GDM1 (cell line): ENCODE data around the gene NGLY1.
A peak's percentile ranks its signal among the peaks of the same experiment; 100 is the strongest.

Experiments
- DNase-seq: peaks from one replicate; lab custom pipeline; 2025; lab: John Stamatoyannopoulos, UW

NGLY1 gene

GRCh38 chr3:25782938-25783660 lies at the start of gene NGLY1:
TSS of gene NGLY1 (minus strand) at chr3:25783443. CDS start at chr3:25783390, 53 bp downstream.
- peak; percentile 80 for DNase-seq

GRCh38 chr3:25831578-25831977 lies 48.3 kb upstream of the NGLY1 start:
- DNase-seq = peak; percentile 62

GRCh38 chr3:25830373-25831280 lies 47.4 kb upstream of the NGLY1 start:
- DNase-seq = no peak

GRCh38 chr3:25826510-25826909 lies 43.3 kb upstream of the NGLY1 start:
- peak; percentile 3 for DNase-seq

- DNase-seq = no peak
Observed at GRCh38 chr3:25823314-25823713, 40.1 kb upstream of the NGLY1 start.

GRCh38 chr3:25821746-25822573 lies 38.7 kb upstream of the NGLY1 start:
- DNase-seq = no peak

- no peak for DNase-seq
Observed at GRCh38 chr3:25820816-25821486, 37.7 kb upstream of the NGLY1 start.

- DNase-seq = no peak
Observed at GRCh38 chr3:25820366-25820765, 37.1 kb upstream of the NGLY1 start.

GRCh38 chr3:25818335-25818734 lies 35.1 kb upstream of the NGLY1 start:
- DNase-seq = no peak

GRCh38 chr3:25817638-25818037 lies 34.4 kb upstream of the NGLY1 start:
- no peak for DNase-seq

- no peak for DNase-seq
Observed at GRCh38 chr3:25817107-25817506, 33.9 kb upstream of the NGLY1 start.

GRCh38 chr3:25812644-25813043 lies 29.4 kb upstream of the NGLY1 start:
- DNase-seq = no peak

- no peak for DNase-seq
Observed at GRCh38 chr3:25804676-25805075, 21.4 kb upstream of the NGLY1 start.

GRCh38 chr3:25803833-25804232 lies 20.6 kb upstream of the NGLY1 start:
- DNase-seq = no peak

GRCh38 chr3:25801786-25802185 lies 18.5 kb upstream of the NGLY1 start:
- no peak for DNase-seq

- DNase-seq = peak; percentile 91
Observed at GRCh38 chr3:25789596-25790556, 6.6 kb upstream of the NGLY1 start, which contains the start of gene OXSM. TSS of gene OXSM (plus strand) at chr3:25790090. CDS start at chr3:25791021, 931 bp downstream.

- DNase-seq = no peak
Observed at GRCh38 chr3:25789209-25789595, 6.0 kb upstream of the NGLY1 start.

- no peak for DNase-seq
Observed at GRCh38 chr3:25787689-25788088, 4.4 kb upstream of the NGLY1 start.

- DNase-seq = no peak
Observed at GRCh38 chr3:25785826-25786225, 2.6 kb upstream of the NGLY1 start.

GRCh38 chr3:25784971-25785370 lies 1.7 kb upstream of the NGLY1 start:
- DNase-seq = no peak
